Measurements from ENCODE around the gene TNS1. TPM values are rescaled to one million over a fixed set of nuclear protein-coding genes. Genes with fewer than 3 reads are reported as not detected.

Gene TNS1
- total RNA-seq, 1 experiment from 2014 or later: 0.49 TPM

GRCh38 chr2:217996361-217996760, 6.4 kb downstream of the TNS1 start:
- no peak overlapping the region for H3K27ac ChIP-seq (ENCODE audit: low read length)
- H3K4me1 ChIP-seq (ENCODE audit: control insufficient read depth, insufficient read depth, low read length): 0 out of 2 replicates have a peak, but pooled peaks cover 3% of the 10 kb centered on the region
- DNase-seq (ENCODE audit: low read depth, low spot score) (no peak), ATAC-seq (no peak)
- in situ Hi-C loops (cut with HindIII; ENCODE audit: low pct_unique_long_range_greater_than_20kb, low sequenced_read_pairs): no loop called here
- peaks cover 9% of the 10 kb centered on the region; the same call in 1 of the 2 replicates for H3K27me3 ChIP-seq (ENCODE audit: control insufficient read depth, insufficient read depth, low read length)
- intact Hi-C loops (cut with micrococcal nuclease; ENCODE audit: unreplicated experiment): no loop called here
- no peak overlapping the region for H3K4me3 ChIP-seq (ENCODE audit: low read depth in 2 of 2, low read length in 2 of 2)
- no peaks in the 10 kb centered on the region for H3K36me3 ChIP-seq (ENCODE audit: control insufficient read depth, insufficient read depth, low read length)
- POLR2A ChIA-PET: no interaction called here
- no TSS peak for BruUV-seq (replicated peaks)
- TF ChIP-seq, protein P1, sequence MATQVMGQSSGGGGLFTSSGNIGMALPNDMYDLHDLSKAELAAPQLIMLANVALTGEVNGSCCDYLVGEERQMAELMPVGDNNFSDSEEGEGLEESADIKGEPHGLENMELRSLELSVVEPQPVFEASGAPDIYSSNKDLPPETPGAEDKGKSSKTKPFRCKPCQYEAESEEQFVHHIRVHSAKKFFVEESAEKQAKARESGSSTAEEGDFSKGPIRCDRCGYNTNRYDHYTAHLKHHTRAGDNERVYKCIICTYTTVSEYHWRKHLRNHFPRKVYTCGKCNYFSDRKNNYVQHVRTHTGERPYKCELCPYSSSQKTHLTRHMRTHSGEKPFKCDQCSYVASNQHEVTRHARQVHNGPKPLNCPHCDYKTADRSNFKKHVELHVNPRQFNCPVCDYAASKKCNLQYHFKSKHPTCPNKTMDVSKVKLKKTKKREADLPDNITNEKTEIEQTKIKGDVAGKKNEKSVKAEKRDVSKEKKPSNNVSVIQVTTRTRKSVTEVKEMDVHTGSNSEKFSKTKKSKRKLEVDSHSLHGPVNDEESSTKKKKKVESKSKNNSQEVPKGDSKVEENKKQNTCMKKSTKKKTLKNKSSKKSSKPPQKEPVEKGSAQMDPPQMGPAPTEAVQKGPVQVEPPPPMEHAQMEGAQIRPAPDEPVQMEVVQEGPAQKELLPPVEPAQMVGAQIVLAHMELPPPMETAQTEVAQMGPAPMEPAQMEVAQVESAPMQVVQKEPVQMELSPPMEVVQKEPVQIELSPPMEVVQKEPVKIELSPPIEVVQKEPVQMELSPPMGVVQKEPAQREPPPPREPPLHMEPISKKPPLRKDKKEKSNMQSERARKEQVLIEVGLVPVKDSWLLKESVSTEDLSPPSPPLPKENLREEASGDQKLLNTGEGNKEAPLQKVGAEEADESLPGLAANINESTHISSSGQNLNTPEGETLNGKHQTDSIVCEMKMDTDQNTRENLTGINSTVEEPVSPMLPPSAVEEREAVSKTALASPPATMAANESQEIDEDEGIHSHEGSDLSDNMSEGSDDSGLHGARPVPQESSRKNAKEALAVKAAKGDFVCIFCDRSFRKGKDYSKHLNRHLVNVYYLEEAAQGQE (IDR thresholded peaks at IDR 0.05; ENCODE audit: insufficient read depth in 1 of 2, low read depth in 2 of 2, low read length in 1 of 2): no peak
- TF ChIP-seq CTCF (IDR thresholded peaks at IDR 0.05) (no peak), SIN3A (IDR thresholded peaks at IDR 0.05; ENCODE audit: borderline replicate concordance, insufficient read depth, low read depth, low read length) (no peak), TCF7L2 (IDR thresholded peaks at IDR 0.05; ENCODE audit: low read depth, low read length) (no peak), POLR2AphosphoS5 (IDR thresholded peaks at IDR 0.05; ENCODE audit: low read depth, low read length) (no peak)
- no peaks in the 10 kb centered on the region for H3K9me3 ChIP-seq (ENCODE audit: control insufficient read depth, insufficient read depth, low read depth, low read length)
- CTCF ChIA-PET: interaction anchor here (0.6 kb wide), 1 partner anchor 204 kb away, joined by 3 read pairs; no protein-coding TSS in a partner anchor

GRCh38 chr2:217995731-217996231, 7.0 kb downstream of the TNS1 start:
- intact Hi-C loops (cut with micrococcal nuclease; ENCODE audit: unreplicated experiment) (no loop called here), in situ Hi-C loops (cut with HindIII; ENCODE audit: low pct_unique_long_range_greater_than_20kb, low sequenced_read_pairs) (no loop called here)

More at GRCh38 chr2:217995731-217996231, 7.0 kb downstream of the TNS1 start:
- no TSS peak for BruUV-seq (replicated peaks)
- CTCF ChIA-PET: interaction anchor here (0.6 kb wide), 1 partner anchor 53 kb away, joined by 5 read pairs; no protein-coding TSS in a partner anchor
- TF ChIP-seq SIN3A (IDR thresholded peaks at IDR 0.05; ENCODE audit: borderline replicate concordance, insufficient read depth, low read depth, low read length) (no peak), TCF7L2 (IDR thresholded peaks at IDR 0.05; ENCODE audit: low read depth, low read length) (no peak), POLR2AphosphoS5 (IDR thresholded peaks at IDR 0.05; ENCODE audit: low read depth, low read length) (no peak), CTCF (IDR thresholded peaks at IDR 0.05) (no peak)
- TF ChIP-seq, protein P1 (IDR thresholded peaks at IDR 0.05; ENCODE audit: insufficient read depth in 1 of 2, low read depth in 2 of 2, low read length in 1 of 2): no peak
- no peak overlapping the region for H3K4me3 ChIP-seq (ENCODE audit: low read depth in 2 of 2, low read length in 2 of 2)
- no peak overlapping the region for H3K27ac ChIP-seq (ENCODE audit: low read length)
- POLR2A ChIA-PET: no interaction called here
- H3K9me3 ChIP-seq (ENCODE audit: control insufficient read depth, insufficient read depth, low read depth, low read length): no peaks in the 10 kb centered on the region
- peaks cover 9% of the 10 kb centered on the region; the same call in 1 of the 2 replicates for H3K27me3 ChIP-seq (ENCODE audit: control insufficient read depth, insufficient read depth, low read length)
- H3K4me1 ChIP-seq (ENCODE audit: control insufficient read depth, insufficient read depth, low read length): 0 out of 2 replicates have a peak, but pooled peaks cover 3% of the 10 kb centered on the region
- ATAC-seq (no peak), DNase-seq (ENCODE audit: low read depth, low spot score) (no peak)
- H3K36me3 ChIP-seq (ENCODE audit: control insufficient read depth, insufficient read depth, low read length): no peaks in the 10 kb centered on the region

Data from Panc1 (cell line).